Brain microvascular endothelial cell (primary cell): Measurements from ENCODE around the gene EXOC4.

Experiments used
- DNase-seq: peaks from one replicate; pipeline ENCODE4 v3.0.0-alpha.2; 2020
- H3K27ac ChIP-seq: fragments of 250-450 bp; sonication (Bioruptor Pico); 2 replicates; pipeline ENCODE4 v1.5.1; 2020; ENCODE audit warnings: mild to moderate bottlenecking, moderate library complexity
- H3K27me3 ChIP-seq: fragments of 250-450 bp; sonication (Bioruptor Pico); replicated peaks from 2 replicates; pipeline ENCODE4 v1.5.1; 2020; ENCODE audit warnings: mild to moderate bottlenecking
- H3K36me3 ChIP-seq: fragments of 250-450 bp; sonication (Bioruptor Pico); replicated peaks from 2 replicates; pipeline ENCODE4 v1.5.1; 2020; ENCODE audit warnings: mild to moderate bottlenecking
- H3K4me3 ChIP-seq: 2 replicates; pipeline ENCODE4 v1.5.1; 2011; ENCODE audit warnings: low read depth, mild to moderate bottlenecking, control low read depth, low read length, moderate library complexity
- in situ Hi-C: cut with HindIII; loops from 2 replicates; pipeline ENCODE4 v1.10.0; 2017; ENCODE audit warnings: low sequenced_read_pairs, low pct_ligation_motif_present
- TF ChIP-seq, protein P1 (sequence below): IDR thresholded peaks from 2 replicates; pipeline ENCODE4 v1.5.1; 2011; ENCODE audit warnings: low read depth, mild to moderate bottlenecking, moderate library complexity, low read length, control low read depth, inconsistent platforms; ENCODE audit errors: missing control alignments

Gene EXOC4

DNA sequence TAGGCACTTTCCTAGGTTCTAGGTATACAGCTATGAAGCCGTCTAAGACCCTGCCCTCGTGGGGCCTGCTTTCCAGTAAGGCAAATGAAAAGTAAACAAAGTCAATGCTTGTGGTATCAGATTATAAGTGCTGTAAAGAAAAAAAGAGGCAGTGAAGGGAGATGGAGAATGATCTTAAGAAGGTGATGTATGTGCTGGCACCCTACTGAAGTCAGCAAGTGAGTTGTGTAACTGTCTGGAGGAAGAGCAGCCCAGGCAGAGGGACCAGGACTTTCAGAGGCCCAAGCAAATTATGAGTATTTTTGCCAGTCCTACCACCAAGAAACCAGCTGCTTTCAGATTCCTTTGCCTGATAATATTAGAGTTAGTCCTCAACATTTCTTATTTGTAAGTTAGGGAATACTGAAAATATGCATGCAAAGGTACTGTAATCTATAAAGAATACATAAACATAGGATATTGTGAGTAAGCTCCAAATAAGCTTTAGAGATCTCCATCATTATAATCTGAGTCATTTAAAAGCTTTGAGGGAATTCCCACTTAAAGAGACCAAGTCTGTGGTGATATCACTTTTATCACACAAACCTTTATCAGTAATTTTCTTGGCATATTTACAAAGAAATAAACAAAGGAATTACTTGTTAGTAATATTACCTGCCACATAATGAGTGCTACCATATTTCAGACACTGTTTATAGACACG lies 545.1 kb downstream of the EXOC4 start:
- H3K4me3 ChIP-seq, result no peak overlapping the region
- in situ Hi-C loops, result no loop called here
- TF ChIP-seq, protein P1, sequence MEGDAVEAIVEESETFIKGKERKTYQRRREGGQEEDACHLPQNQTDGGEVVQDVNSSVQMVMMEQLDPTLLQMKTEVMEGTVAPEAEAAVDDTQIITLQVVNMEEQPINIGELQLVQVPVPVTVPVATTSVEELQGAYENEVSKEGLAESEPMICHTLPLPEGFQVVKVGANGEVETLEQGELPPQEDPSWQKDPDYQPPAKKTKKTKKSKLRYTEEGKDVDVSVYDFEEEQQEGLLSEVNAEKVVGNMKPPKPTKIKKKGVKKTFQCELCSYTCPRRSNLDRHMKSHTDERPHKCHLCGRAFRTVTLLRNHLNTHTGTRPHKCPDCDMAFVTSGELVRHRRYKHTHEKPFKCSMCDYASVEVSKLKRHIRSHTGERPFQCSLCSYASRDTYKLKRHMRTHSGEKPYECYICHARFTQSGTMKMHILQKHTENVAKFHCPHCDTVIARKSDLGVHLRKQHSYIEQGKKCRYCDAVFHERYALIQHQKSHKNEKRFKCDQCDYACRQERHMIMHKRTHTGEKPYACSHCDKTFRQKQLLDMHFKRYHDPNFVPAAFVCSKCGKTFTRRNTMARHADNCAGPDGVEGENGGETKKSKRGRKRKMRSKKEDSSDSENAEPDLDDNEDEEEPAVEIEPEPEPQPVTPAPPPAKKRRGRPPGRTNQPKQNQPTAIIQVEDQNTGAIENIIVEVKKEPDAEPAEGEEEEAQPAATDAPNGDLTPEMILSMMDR, result no peak
- H3K27me3 ChIP-seq, result no peaks in the 10 kb centered on the region
- DNase-seq, result peak; percentile 9
- no peak overlapping the region for H3K27ac ChIP-seq
- no peaks in the 10 kb centered on the region for H3K36me3 ChIP-seq

- no peak overlapping the region for H3K27ac ChIP-seq
- in situ Hi-C loops, result no loop called here
- no peak overlapping the region for H3K4me3 ChIP-seq
- no peaks in the 10 kb centered on the region for H3K36me3 ChIP-seq
- H3K27me3 ChIP-seq, result no peaks in the 10 kb centered on the region
- TF ChIP-seq, protein P1, result no peak
- no peak for DNase-seq
Measured at GRCh38 chr7:133801341-133801740, 548.5 kb downstream of the EXOC4 start.

- TF ChIP-seq, protein P1, result no peak
- in situ Hi-C loops, result no loop called here
- DNase-seq, result no peak
- Histone ChIP-seq H3K27ac (no peak overlapping the region), H3K27me3 (no peaks in the 10 kb centered on the region), H3K4me3 (no peak overlapping the region), H3K36me3 (no peaks in the 10 kb centered on the region)
Measured at GRCh38 chr7:133804127-133804526, 551.2 kb downstream of the EXOC4 start.

GRCh38 chr7:133805426-133805825 lies 552.5 kb downstream of the EXOC4 start:
- Histone ChIP-seq H3K36me3 (no peaks in the 10 kb centered on the region), H3K27me3 (no peaks in the 10 kb centered on the region), H3K27ac (no peak overlapping the region), H3K4me3 (no peak overlapping the region)
- DNase-seq, result no peak
- TF ChIP-seq, protein P1, result no peak
- in situ Hi-C loops, result no loop called here

DNA sequence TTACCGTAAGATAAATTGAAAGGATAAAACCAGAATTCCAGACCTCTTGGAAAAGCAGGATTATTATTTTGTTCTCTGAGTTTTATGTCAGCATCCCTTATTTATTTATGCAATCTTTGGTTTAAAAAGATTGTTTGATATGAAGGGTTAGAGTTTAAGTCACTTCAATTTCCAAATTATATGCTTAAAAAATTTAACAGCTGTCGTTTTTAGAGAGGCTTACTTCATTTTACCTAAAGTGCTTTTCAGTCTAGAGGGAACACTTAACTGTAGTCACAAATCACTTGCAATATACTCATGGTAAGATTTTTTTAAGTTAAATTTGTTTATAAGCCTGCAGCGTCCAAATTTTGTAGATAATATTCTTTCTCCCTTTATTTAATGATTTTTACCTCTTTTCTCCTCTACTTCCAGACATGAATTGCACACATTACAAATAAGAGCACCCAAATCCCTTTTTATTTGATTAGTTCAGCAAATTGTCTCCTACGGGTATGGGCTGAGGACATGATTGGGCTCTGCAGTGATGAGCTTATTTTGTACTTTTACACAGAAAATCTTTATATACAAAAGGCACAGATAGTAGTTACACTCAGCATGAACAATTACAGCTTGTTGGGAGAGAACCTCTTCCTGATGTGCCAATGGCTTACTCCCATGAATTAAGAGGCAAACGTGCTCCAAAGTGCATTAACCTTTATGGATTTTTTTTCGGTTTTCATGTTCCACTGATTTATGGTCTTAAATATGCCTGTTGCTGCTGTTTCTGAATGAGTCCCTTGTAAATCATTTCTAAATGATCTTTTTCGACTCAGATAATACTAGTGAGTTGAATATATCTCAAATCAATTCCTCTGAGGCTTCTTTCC lies 555.0 kb downstream of the EXOC4 start:
- Histone ChIP-seq H3K36me3 (no peaks in the 10 kb centered on the region), H3K4me3 (no peak overlapping the region), H3K27ac (no peak overlapping the region), H3K27me3 (no peaks in the 10 kb centered on the region)
- no peak for DNase-seq
- in situ Hi-C loops, result no loop called here
- TF ChIP-seq, protein P1, result no peak

- Histone ChIP-seq H3K4me3 (no peak overlapping the region), H3K27ac (no peak overlapping the region), H3K36me3 (no peaks in the 10 kb centered on the region), H3K27me3 (no peaks in the 10 kb centered on the region)
- in situ Hi-C loops, result no loop called here
- no peak for DNase-seq
- TF ChIP-seq, protein P1, result no peak
Measured at GRCh38 chr7:133808493-133808866, 555.6 kb downstream of the EXOC4 start.
